Measurements from ENCODE around the gene RNF145.
A peak's percentile ranks its signal among the peaks of the same experiment; 100 is the strongest.
"Not testable (repeated sequence)": the region's sequence is repeated elsewhere in the genome, so short reads cannot be mapped to it uniquely, and the experiment has no call there.

Gene RNF145

GRCh38 chr5:159166416-159166815 lies 42.9 kb downstream of the RNF145 start:
- Mint-ChIP-seq H3K4me1 (ENCODE audit: low read depth) (peaks cover 49% of the 10 kb centered on the region), H3K9me3 (ENCODE audit: low read depth) (no peaks in the 10 kb centered on the region), H3K27ac (peak overlapping the region; percentile 28), H3K27me3 (no peaks in the 10 kb centered on the region), H3K36me3 (peaks cover 8% of the 10 kb centered on the region), H3K4me3 (no peak overlapping the region)

GRCh38 chr5:159163701-159164046 lies 45.7 kb downstream of the RNF145 start:
- Mint-ChIP-seq H3K9me3 (ENCODE audit: low read depth) (no peaks in the 10 kb centered on the region), H3K4me3 (peak overlapping the region; percentile 40), H3K27me3 (no peaks in the 10 kb centered on the region), H3K27ac (peak overlapping the region; percentile 93), H3K36me3 (peaks cover 8% of the 10 kb centered on the region), H3K4me1 (ENCODE audit: low read depth) (peaks cover 51% of the 10 kb centered on the region)

- H3K4me3 Mint-ChIP-seq = peak overlapping the region; percentile 40
- peaks cover 52% of the 10 kb centered on the region for H3K4me1 Mint-ChIP-seq (ENCODE audit: low read depth)
- H3K36me3 Mint-ChIP-seq = peaks cover 9% of the 10 kb centered on the region
Observed at GRCh38 chr5:159163027-159163700, 46.2 kb downstream of the RNF145 start.

GRCh38 chr5:159161361-159162214 lies 47.8 kb downstream of the RNF145 start:
- Mint-ChIP-seq H3K27me3 (no peaks in the 10 kb centered on the region), H3K36me3 (peaks cover 8% of the 10 kb centered on the region), H3K4me3 (peak overlapping the region; percentile 59), H3K4me1 (ENCODE audit: low read depth) (peaks cover 60% of the 10 kb centered on the region), H3K9me3 (ENCODE audit: low read depth) (no peaks in the 10 kb centered on the region), H3K27ac (peak overlapping the region; percentile 96)

More at GRCh38 chr5:159163027-159163700, 46.2 kb downstream of the RNF145 start:
- Mint-ChIP-seq H3K27me3 (no peaks in the 10 kb centered on the region), H3K27ac (peak overlapping the region; percentile 93), H3K9me3 (ENCODE audit: low read depth) (no peaks in the 10 kb centered on the region)

DNA sequence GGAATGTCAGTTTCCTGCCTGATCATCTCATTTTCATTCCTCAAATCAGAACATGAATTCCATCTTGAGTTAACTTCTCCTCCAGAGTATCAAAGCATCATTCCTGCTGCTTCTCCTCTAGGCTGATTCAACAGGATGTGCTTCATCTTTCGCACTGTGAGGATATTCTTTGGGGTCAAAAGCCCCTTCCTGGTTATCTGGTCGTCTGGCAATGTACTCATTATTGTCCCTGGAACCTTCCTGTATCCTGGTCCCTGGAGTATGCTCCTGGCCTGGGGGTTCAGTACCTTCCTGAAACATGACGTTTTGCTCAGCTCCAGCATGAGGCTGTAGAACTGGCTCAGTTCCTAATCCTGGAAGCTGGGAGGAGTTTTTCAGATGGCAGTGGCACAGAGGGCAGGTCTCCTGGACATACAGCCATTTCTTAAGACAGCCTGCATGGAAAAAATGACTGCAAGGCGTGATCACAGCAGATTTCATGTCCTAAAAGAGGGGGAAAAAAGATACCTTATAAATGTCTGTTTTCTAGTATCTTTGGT lies 50.7 kb downstream of the RNF145 start:
- H3K27ac Mint-ChIP-seq = peak overlapping the region; percentile 77
- H3K27me3 Mint-ChIP-seq; H3K4me3 Mint-ChIP-seq; H3K9me3 Mint-ChIP-seq (ENCODE audit: low read depth); H3K36me3 Mint-ChIP-seq: not testable (repeated sequence)
- H3K4me1 Mint-ChIP-seq (ENCODE audit: low read depth) = peaks cover 50% of the 10 kb centered on the region

GRCh38 chr5:159157552-159157951 lies 51.8 kb downstream of the RNF145 start:
- no peak overlapping the region for H3K4me3 Mint-ChIP-seq
- H3K9me3 Mint-ChIP-seq (ENCODE audit: low read depth) = no peaks in the 10 kb centered on the region
- no peaks in the 10 kb centered on the region for H3K27me3 Mint-ChIP-seq
- H3K27ac Mint-ChIP-seq = peak overlapping the region; percentile 72
- H3K36me3 Mint-ChIP-seq = peaks cover 8% of the 10 kb centered on the region
- H3K4me1 Mint-ChIP-seq (ENCODE audit: low read depth) = peaks cover 39% of the 10 kb centered on the region

GRCh38 chr5:159156426-159157238 lies 52.7 kb downstream of the RNF145 start:
- H3K27ac Mint-ChIP-seq = peak overlapping the region; percentile 35
- no peak overlapping the region for H3K4me3 Mint-ChIP-seq
- H3K27me3 Mint-ChIP-seq = no peaks in the 10 kb centered on the region
- peaks cover 34% of the 10 kb centered on the region for H3K4me1 Mint-ChIP-seq (ENCODE audit: low read depth)
- H3K36me3 Mint-ChIP-seq = peaks cover 4% of the 10 kb centered on the region
- no peaks in the 10 kb centered on the region for H3K9me3 Mint-ChIP-seq (ENCODE audit: low read depth)

DNA sequence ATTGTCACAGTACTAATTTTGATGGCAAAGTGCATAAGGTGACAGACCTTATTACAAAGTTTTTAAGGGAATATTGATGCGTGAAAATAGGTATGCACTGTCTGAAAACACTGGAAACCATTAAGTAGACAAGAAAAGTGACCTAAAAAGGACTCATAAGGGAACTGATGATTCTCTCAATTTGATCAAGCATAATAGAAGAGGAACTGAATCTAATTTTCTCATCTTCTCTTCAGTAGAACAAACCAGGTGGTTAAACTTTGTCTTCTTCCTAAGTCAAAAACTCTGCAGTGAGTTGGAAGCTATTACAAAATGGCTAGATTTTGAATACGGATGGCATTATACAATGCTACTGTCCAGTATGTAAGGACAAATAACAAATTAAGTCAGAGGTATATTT lies 53.4 kb downstream of the RNF145 start:
- Mint-ChIP-seq H3K27me3 (no peaks in the 10 kb centered on the region), H3K27ac (no peak overlapping the region), H3K36me3 (peaks cover 2% of the 10 kb centered on the region), H3K4me3 (no peak overlapping the region), H3K9me3 (ENCODE audit: low read depth) (no peaks in the 10 kb centered on the region), H3K4me1 (ENCODE audit: low read depth) (peaks cover 28% of the 10 kb centered on the region)

DNA sequence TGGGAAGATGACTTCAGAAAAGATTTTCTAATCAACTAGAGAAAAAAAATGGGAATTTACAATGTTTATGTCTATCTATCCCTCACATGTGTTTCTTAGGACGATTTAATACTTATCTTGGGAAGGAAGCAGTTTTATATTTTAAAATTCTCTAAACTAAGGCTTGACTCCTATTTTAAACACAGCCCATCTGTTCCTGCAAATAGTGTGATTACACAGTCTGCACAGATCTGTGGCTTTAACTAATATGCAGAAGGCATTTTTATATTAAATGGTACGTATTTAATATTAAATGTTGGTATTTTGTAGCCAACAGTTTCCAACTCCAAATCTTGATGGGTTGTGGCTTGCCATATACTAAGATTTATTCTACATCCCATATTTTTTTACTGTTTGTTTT lies 56.5 kb downstream of the RNF145 start:
- no peaks in the 10 kb centered on the region for H3K36me3 Mint-ChIP-seq
- H3K27me3 Mint-ChIP-seq = no peaks in the 10 kb centered on the region
- no peak overlapping the region for H3K4me3 Mint-ChIP-seq
- H3K4me1 Mint-ChIP-seq (ENCODE audit: low read depth) = peaks cover 20% of the 10 kb centered on the region
- no peak overlapping the region for H3K27ac Mint-ChIP-seq
- H3K9me3 Mint-ChIP-seq (ENCODE audit: low read depth) = no peaks in the 10 kb centered on the region

DNA sequence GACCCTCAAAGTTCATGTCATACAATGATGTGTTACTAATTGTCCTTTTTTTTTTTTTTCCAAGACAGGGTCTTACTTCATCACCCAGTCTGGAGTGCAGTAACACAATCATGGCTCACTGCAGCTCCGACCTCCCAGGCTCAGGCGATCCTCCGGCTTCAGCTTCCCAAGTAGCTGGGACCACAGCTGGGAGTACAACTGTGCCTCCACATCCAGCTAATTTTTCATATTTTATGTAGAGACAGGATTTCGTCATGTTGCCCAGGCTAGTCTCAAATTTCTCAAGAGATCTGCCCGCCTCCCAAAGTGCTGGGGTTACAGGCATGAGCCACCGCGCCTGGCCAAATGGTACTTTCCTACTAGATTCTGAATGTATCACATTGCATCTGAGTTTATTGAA lies 60.3 kb downstream of the RNF145 start:
- no peaks in the 10 kb centered on the region for H3K4me1 Mint-ChIP-seq (ENCODE audit: low read depth)
- H3K27ac Mint-ChIP-seq = no peak overlapping the region
- H3K9me3 Mint-ChIP-seq (ENCODE audit: low read depth) = no peaks in the 10 kb centered on the region
- H3K4me3 Mint-ChIP-seq = no peak overlapping the region
- H3K27me3 Mint-ChIP-seq = peaks cover 3% of the 10 kb centered on the region
- no peaks in the 10 kb centered on the region for H3K36me3 Mint-ChIP-seq

- no peaks in the 10 kb centered on the region for H3K9me3 Mint-ChIP-seq (ENCODE audit: low read depth)
- peaks cover 3% of the 10 kb centered on the region for H3K27me3 Mint-ChIP-seq
- no peaks in the 10 kb centered on the region for H3K36me3 Mint-ChIP-seq
- H3K27ac Mint-ChIP-seq = no peak overlapping the region
- no peak overlapping the region for H3K4me3 Mint-ChIP-seq
- H3K4me1 Mint-ChIP-seq (ENCODE audit: low read depth) = no peaks in the 10 kb centered on the region
Observed at GRCh38 chr5:159147976-159148375, 61.4 kb downstream of the RNF145 start.

GRCh38 chr5:159146839-159147238 lies 62.5 kb downstream of the RNF145 start:
- H3K36me3 Mint-ChIP-seq = no peaks in the 10 kb centered on the region
- H3K4me3 Mint-ChIP-seq = no peak overlapping the region
- no peaks in the 10 kb centered on the region for H3K4me1 Mint-ChIP-seq (ENCODE audit: low read depth)
- no peaks in the 10 kb centered on the region for H3K9me3 Mint-ChIP-seq (ENCODE audit: low read depth)
- H3K27ac Mint-ChIP-seq = no peak overlapping the region
- H3K27me3 Mint-ChIP-seq = peaks cover 7% of the 10 kb centered on the region

DNA sequence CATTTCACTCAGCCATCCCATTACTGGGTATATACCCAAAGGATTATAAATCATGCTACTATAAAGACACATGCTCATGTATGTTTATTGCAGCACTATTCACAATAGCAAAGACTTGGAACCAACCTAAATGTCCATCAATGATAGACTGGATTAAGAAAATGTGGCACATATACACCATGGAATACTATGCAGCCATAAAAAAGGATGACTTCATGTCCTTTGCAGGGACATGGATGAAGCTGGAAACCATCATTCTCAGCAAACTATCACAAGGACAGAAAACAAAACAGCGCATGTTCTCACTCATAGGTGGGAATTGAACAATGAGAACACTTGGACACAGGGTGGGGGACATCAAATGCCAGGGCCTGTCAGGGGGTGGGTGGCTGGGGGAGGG lies 64.2 kb downstream of the RNF145 start:
- H3K36me3 Mint-ChIP-seq; H3K27me3 Mint-ChIP-seq; H3K4me3 Mint-ChIP-seq; H3K27ac Mint-ChIP-seq; H3K4me1 Mint-ChIP-seq (ENCODE audit: low read depth); H3K9me3 Mint-ChIP-seq (ENCODE audit: low read depth): not testable (repeated sequence)

DNA sequence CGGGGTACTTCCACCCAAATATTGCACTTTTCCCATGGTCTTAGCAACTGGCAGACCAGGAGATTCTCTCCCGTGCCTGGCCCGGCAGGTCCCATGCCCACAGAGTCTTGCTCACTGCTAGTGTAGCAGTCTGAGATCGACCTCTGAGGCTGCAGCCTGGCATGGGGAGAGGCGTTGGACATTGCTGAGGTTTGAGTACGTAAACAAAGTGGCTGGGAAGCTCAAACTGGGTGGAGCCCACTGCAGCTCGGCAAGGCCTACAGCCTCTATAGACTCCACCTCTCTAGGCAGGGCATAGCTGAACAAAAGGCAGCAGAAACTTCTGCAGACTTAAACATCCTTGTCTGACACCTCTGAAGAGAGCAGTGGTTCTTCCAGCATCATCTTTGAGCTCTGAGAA lies 69.6 kb downstream of the RNF145 start:
- Mint-ChIP-seq H3K9me3 (ENCODE audit: low read depth) (no peaks in the 10 kb centered on the region), H3K27me3 (peaks cover 12% of the 10 kb centered on the region), H3K4me1 (ENCODE audit: low read depth) (no peaks in the 10 kb centered on the region), H3K4me3 (no peak overlapping the region), H3K36me3 (no peaks in the 10 kb centered on the region), H3K27ac (no peak overlapping the region)

Measured in activated naive CD8-positive, alpha-beta T cell (primary cell).